Activated T-cell treated with anti-CD3 and anti-CD28 coated beads, Interleukin-2, amount 50 U/mL, for 72 hours (primary cell): ENCODE results near the gene GMPPA. TPM values are rescaled to one million over a fixed set of nuclear protein-coding genes. Genes with fewer than 3 reads are reported as not detected.

ENCODE experiments used
- ATAC-seq, 2 donors: fragments of 150-1000 bp; cut with Tn5 transposase; replicated peaks in 1 of 2; 2 replicates each; pipeline ENCODE4 v1.10.0; 2021; ENCODE audit warnings: moderate library complexity in 2 of 2, mild to moderate bottlenecking in 1 of 2
- DNase-seq, 2 donors: peaks; one replicate each; pipeline ENCODE4 v3.0.0; 2021 to 2022; ENCODE audit warnings: mixed read lengths in 1 of 2
- H3K27ac Mint-ChIP-seq: one replicate; pipeline ENCODE4 v1.8.0; 2022; ENCODE audit warnings: mild to moderate bottlenecking, moderate library complexity, mixed read lengths
- H3K27me3 Mint-ChIP-seq: one replicate; pipeline ENCODE4 v1.8.0; 2022; ENCODE audit warnings: low read depth, mixed read lengths
- H3K36me3 Mint-ChIP-seq, 2 donors: one replicate each; pipeline ENCODE4 v1.8.0; 2022; ENCODE audit warnings: mixed read lengths in 2 of 2, mild to moderate bottlenecking in 1 of 2; ENCODE audit not compliant: insufficient read depth in 2 of 2
- H3K4me1 Mint-ChIP-seq: one replicate; pipeline ENCODE4 v1.8.0; 2022; ENCODE audit warnings: low read depth, mixed read lengths
- H3K4me3 Mint-ChIP-seq, 2 donors: one replicate each; pipeline ENCODE4 v1.8.0; 2022; ENCODE audit warnings: mild to moderate bottlenecking in 2 of 2, mixed read lengths in 2 of 2, moderate library complexity in 2 of 2
- H3K9me3 Mint-ChIP-seq, 2 donors: one replicate each; pipeline ENCODE4 v1.8.0; 2022; ENCODE audit warnings: mixed read lengths in 2 of 2
- total RNA-seq, 2 donors: library from RNA; stranded (reverse); gene quantifications; one replicate each; pipeline ENCODE4 v1.2.3, GENCODE V29; 2022

The GMPPA gene
- total RNA-seq, 2 donors from 2014 or later, result 39.4 to 47.3 TPM

- H3K27me3 Mint-ChIP-seq, result no peaks in the 10 kb centered on the region
- DNase-seq, result no peak
- H3K4me3 Mint-ChIP-seq, result no peak overlapping the region
- peaks cover 8% of the 10 kb centered on the region for H3K4me1 Mint-ChIP-seq
- H3K36me3 Mint-ChIP-seq, result no peaks in the 10 kb centered on the region
- ATAC-seq, result no peak
- no peak overlapping the region for H3K27ac Mint-ChIP-seq
- H3K9me3 Mint-ChIP-seq, result no peaks in the 10 kb centered on the region
These were observed 37.0 kb upstream of the GMPPA start for GRCh38 chr2:219461669-219462068.

GRCh38 chr2:219462349-219462748, 36.3 kb upstream of the GMPPA start:
- H3K9me3 Mint-ChIP-seq, result no peaks in the 10 kb centered on the region
- H3K27ac Mint-ChIP-seq, result no peak overlapping the region
- H3K27me3 Mint-ChIP-seq, result no peaks in the 10 kb centered on the region
- ATAC-seq, result no peak
- peaks cover 8% of the 10 kb centered on the region for H3K4me1 Mint-ChIP-seq
- DNase-seq, result no peak
- no peak overlapping the region for H3K4me3 Mint-ChIP-seq
- no peaks in the 10 kb centered on the region for H3K36me3 Mint-ChIP-seq

GRCh38 chr2:219464286-219465032, 34.2 kb upstream of the GMPPA start:
- no peak for ATAC-seq
- H3K27ac Mint-ChIP-seq, result no peak overlapping the region
- H3K4me1 Mint-ChIP-seq, result no peaks in the 10 kb centered on the region
- H3K9me3 Mint-ChIP-seq, result no peaks in the 10 kb centered on the region
- H3K4me3 Mint-ChIP-seq, result no peak overlapping the region
- H3K27me3 Mint-ChIP-seq, result no peaks in the 10 kb centered on the region
- H3K36me3 Mint-ChIP-seq, result no peaks in the 10 kb centered on the region
- DNase-seq, result no peak

GRCh38 chr2:219465659-219466561, 32.8 kb upstream of the GMPPA start:
- Mint-ChIP-seq H3K36me3 (no peaks in the 10 kb centered on the region), H3K4me3 (no peak overlapping the region), H3K27ac (no peak overlapping the region), H3K9me3 (no peaks in the 10 kb centered on the region), H3K27me3 (no peaks in the 10 kb centered on the region), H3K4me1 (no peaks in the 10 kb centered on the region)
- no peak for ATAC-seq
- no peak for DNase-seq

GRCh38 chr2:219466816-219467735, 31.6 kb upstream of the GMPPA start:
- no peak overlapping the region for H3K4me3 Mint-ChIP-seq
- no peaks in the 10 kb centered on the region for H3K36me3 Mint-ChIP-seq
- no peaks in the 10 kb centered on the region for H3K4me1 Mint-ChIP-seq
- no peak overlapping the region for H3K27ac Mint-ChIP-seq
- H3K27me3 Mint-ChIP-seq, result no peaks in the 10 kb centered on the region
- no peaks in the 10 kb centered on the region for H3K9me3 Mint-ChIP-seq
- ATAC-seq, result no peak
- no peak for DNase-seq

GRCh38 chr2:219467736-219468075, 31.0 kb upstream of the GMPPA start:
- no peak overlapping the region for H3K27ac Mint-ChIP-seq
- no peaks in the 10 kb centered on the region for H3K4me1 Mint-ChIP-seq
- no peak overlapping the region for H3K4me3 Mint-ChIP-seq
- DNase-seq (no peak), ATAC-seq (no peak)
- H3K9me3 Mint-ChIP-seq, result no peaks in the 10 kb centered on the region
- H3K36me3 Mint-ChIP-seq, result no peaks in the 10 kb centered on the region
- no peaks in the 10 kb centered on the region for H3K27me3 Mint-ChIP-seq

- no peak for ATAC-seq
These were observed 30.1 kb upstream of the GMPPA start for GRCh38 chr2:219468410-219469185.

GRCh38 chr2:219469186-219469724, 29.4 kb upstream of the GMPPA start:
- ATAC-seq (no peak), DNase-seq (no peak)
- Mint-ChIP-seq H3K27ac (no peak overlapping the region), H3K4me3 (no peak overlapping the region), H3K9me3 (no peaks in the 10 kb centered on the region), H3K4me1 (no peaks in the 10 kb centered on the region), H3K36me3 (no peaks in the 10 kb centered on the region), H3K27me3 (no peaks in the 10 kb centered on the region)

More at GRCh38 chr2:219468410-219469185, 30.1 kb upstream of the GMPPA start:
- Mint-ChIP-seq H3K27me3 (no peaks in the 10 kb centered on the region), H3K36me3 (no peaks in the 10 kb centered on the region), H3K4me3 (no peak overlapping the region), H3K4me1 (no peaks in the 10 kb centered on the region), H3K27ac (no peak overlapping the region), H3K9me3 (no peaks in the 10 kb centered on the region)
- DNase-seq, result no peak

GRCh38 chr2:219470429-219470828, 28.3 kb upstream of the GMPPA start:
- Mint-ChIP-seq H3K4me1 (no peaks in the 10 kb centered on the region), H3K4me3 (no peak overlapping the region)

GRCh38 chr2:219471476-219472371, 27.0 kb upstream of the GMPPA start:
- H3K27me3 Mint-ChIP-seq, result no peaks in the 10 kb centered on the region
- DNase-seq (no peak), ATAC-seq (no peak)
- no peaks in the 10 kb centered on the region for H3K36me3 Mint-ChIP-seq
- no peak overlapping the region for H3K4me3 Mint-ChIP-seq
- H3K4me1 Mint-ChIP-seq, result peaks cover 6% of the 10 kb centered on the region
- no peak overlapping the region for H3K27ac Mint-ChIP-seq
- H3K9me3 Mint-ChIP-seq, result no peaks in the 10 kb centered on the region

More at GRCh38 chr2:219470429-219470828, 28.3 kb upstream of the GMPPA start:
- Mint-ChIP-seq H3K27me3 (no peaks in the 10 kb centered on the region), H3K27ac (no peak overlapping the region), H3K9me3 (no peaks in the 10 kb centered on the region), H3K36me3 (no peaks in the 10 kb centered on the region)
- DNase-seq (no peak), ATAC-seq (no peak)

GRCh38 chr2:219472629-219473187, 26.0 kb upstream of the GMPPA start:
- no peak overlapping the region for H3K27ac Mint-ChIP-seq
- no peaks in the 10 kb centered on the region for H3K9me3 Mint-ChIP-seq
- no peak for ATAC-seq
- no peak overlapping the region for H3K4me3 Mint-ChIP-seq
- no peaks in the 10 kb centered on the region for H3K27me3 Mint-ChIP-seq
- no peak for DNase-seq
- H3K36me3 Mint-ChIP-seq, result no peaks in the 10 kb centered on the region
- H3K4me1 Mint-ChIP-seq, result peaks cover 6% of the 10 kb centered on the region
